ENCODE measurements around the gene LRCH1. TPM values are rescaled to one million over a fixed set of nuclear protein-coding genes. Genes with fewer than 3 reads are reported as not detected.
"Not testable (repeated sequence)": the region's sequence is repeated elsewhere in the genome, so short reads cannot be mapped to it uniquely, and the experiment has no call there.

LRCH1 gene
- total and polyA plus RNA-seq, 2 experiments from 2014 or later, result 4.7 to 5.0 TPM

- no peaks in the 10 kb centered on the region; the same call in 1 of the 2 replicates for H3K9me2 ChIP-seq (ENCODE audit: insufficient read depth)
- no peaks in the 10 kb centered on the region for H3K9me3 ChIP-seq (ENCODE audit: low read depth)
- H3K27me3 ChIP-seq (replicated peaks; ENCODE audit: insufficient read depth), result no peaks in the 10 kb centered on the region
- peaks cover 18% of the 10 kb centered on the region; the same call in 1 of the 2 replicates for H3F3A ChIP-seq (ENCODE audit: insufficient read depth)
- H3K4me2 ChIP-seq (ENCODE audit: unreplicated experiment), result no peak overlapping the region
- no peak for DNase-seq
- WGBS, 2 experiments (ENCODE audit: low coverage in 1 of 2, low lambda C conversion rate in 2 of 2, missing lambda C conversion rate in 2 of 2), result 81 to 88% methylated on average over 5 of the region's 5 CpGs
- no peaks in the 10 kb centered on the region for H4K20me1 ChIP-seq (ENCODE audit: insufficient read depth)
- no peak overlapping the region for H3K4me3 ChIP-seq
- no peak for TF ChIP-seq EZH2 (IDR thresholded peaks at IDR 0.05; ENCODE audit: insufficient read depth, poor library complexity, severe bottlenecking)
- no peak for TF ChIP-seq EZH2phosphoT487 (IDR thresholded peaks at IDR 0.05; ENCODE audit: insufficient read depth, low read depth)
- H3K79me2 ChIP-seq (ENCODE audit: insufficient read depth), result no peaks in the 10 kb centered on the region
- H3K36me3 ChIP-seq (ENCODE audit: low read depth), result no peaks in the 10 kb centered on the region
- H3K4me1 ChIP-seq (ENCODE audit: insufficient read depth), result peaks cover 17% of the 10 kb centered on the region
- no peak overlapping the region for H2AFZ ChIP-seq
- in situ Hi-C loops (cut with MboI), result no loop called here
- no peak overlapping the region for H3K27ac ChIP-seq
- no peak overlapping the region for H3K9ac ChIP-seq
Observed at GRCh38 chr13:46761866-46762265, 208.9 kb downstream of the LRCH1 start.

GRCh38 chr13:46769925-46770324 is 217.0 kb downstream of the LRCH1 start:
- not testable (repeated sequence) for H3K9ac ChIP-seq, H3K27ac ChIP-seq
- WGBS, 2 experiments (ENCODE audit: low coverage in 1 of 2, low lambda C conversion rate in 2 of 2, missing lambda C conversion rate in 2 of 2), result 96 to 100% methylated on average over 4 of the region's 4 CpGs

GRCh38 chr13:46771693-46772092 is 218.7 kb downstream of the LRCH1 start:
- Histone ChIP-seq H3K9me2 (ENCODE audit: insufficient read depth) (no peaks in the 10 kb centered on the region), H3F3A (ENCODE audit: insufficient read depth) (no peaks in the 10 kb centered on the region), H4K20me1 (ENCODE audit: insufficient read depth) (no peaks in the 10 kb centered on the region), H3K27ac (no peak overlapping the region), H3K4me1 (ENCODE audit: insufficient read depth) (no peaks in the 10 kb centered on the region), H3K79me2 (ENCODE audit: insufficient read depth) (no peaks in the 10 kb centered on the region), H3K4me2 (ENCODE audit: unreplicated experiment) (no peak overlapping the region), H3K27me3 (replicated peaks; ENCODE audit: insufficient read depth) (no peaks in the 10 kb centered on the region), H3K36me3 (ENCODE audit: low read depth) (peaks cover 58% of the 10 kb centered on the region), H3K4me3 (no peak overlapping the region), H3K9me3 (ENCODE audit: low read depth) (no peaks in the 10 kb centered on the region), H3K9ac (no peak overlapping the region), H2AFZ (no peak overlapping the region)
- no peak for TF ChIP-seq EZH2 (IDR thresholded peaks at IDR 0.05; ENCODE audit: insufficient read depth, poor library complexity, severe bottlenecking)
- TF ChIP-seq EZH2phosphoT487 (IDR thresholded peaks at IDR 0.05; ENCODE audit: insufficient read depth, low read depth), result no peak
- DNase-seq, result no peak
- in situ Hi-C loops (cut with MboI), result no loop called here

More at GRCh38 chr13:46769925-46770324, 217.0 kb downstream of the LRCH1 start:
- H3K27me3 ChIP-seq (replicated peaks; ENCODE audit: insufficient read depth); H3K79me2 ChIP-seq (ENCODE audit: insufficient read depth); in situ Hi-C loops (cut with MboI); H3K4me1 ChIP-seq (ENCODE audit: insufficient read depth); H3K4me2 ChIP-seq (ENCODE audit: unreplicated experiment); H4K20me1 ChIP-seq (ENCODE audit: insufficient read depth); H2AFZ ChIP-seq; H3K9me3 ChIP-seq (ENCODE audit: low read depth); H3K4me3 ChIP-seq; H3K9me2 ChIP-seq (ENCODE audit: insufficient read depth); DNase-seq: not testable (repeated sequence)
- peaks cover 11% of the 10 kb centered on the region; the same call in 1 of the 2 replicates for H3F3A ChIP-seq (ENCODE audit: insufficient read depth)
- peaks cover 41% of the 10 kb centered on the region for H3K36me3 ChIP-seq (ENCODE audit: low read depth)

- DNase-seq, result no peak
- no peak overlapping the region for H3K4me3 ChIP-seq
- H3K27me3 ChIP-seq (replicated peaks; ENCODE audit: insufficient read depth), result no peaks in the 10 kb centered on the region
- no peak overlapping the region for H3K27ac ChIP-seq
- H3K9me2 ChIP-seq (ENCODE audit: insufficient read depth), result no peaks in the 10 kb centered on the region
- H3F3A ChIP-seq (ENCODE audit: insufficient read depth), result peaks cover 3% of the 10 kb centered on the region; the same call in 1 of the 2 replicates
- H3K4me1 ChIP-seq (ENCODE audit: insufficient read depth), result peaks cover 8% of the 10 kb centered on the region
- H3K4me2 ChIP-seq (ENCODE audit: unreplicated experiment), result no peak overlapping the region
- H3K9ac ChIP-seq, result no peak overlapping the region
- in situ Hi-C loops (cut with MboI), result no loop called here
- no peaks in the 10 kb centered on the region for H4K20me1 ChIP-seq (ENCODE audit: insufficient read depth)
- no peaks in the 10 kb centered on the region for H3K79me2 ChIP-seq (ENCODE audit: insufficient read depth)
- TF ChIP-seq EZH2phosphoT487 (IDR thresholded peaks at IDR 0.05; ENCODE audit: insufficient read depth, low read depth), result no peak
- no peak for TF ChIP-seq EZH2 (IDR thresholded peaks at IDR 0.05; ENCODE audit: insufficient read depth, poor library complexity, severe bottlenecking)
- 80 to 83% methylated on average over 2 of the region's 2 CpGs for WGBS, 2 experiments (ENCODE audit: low coverage in 1 of 2, low lambda C conversion rate in 2 of 2, missing lambda C conversion rate in 2 of 2)
- no peaks in the 10 kb centered on the region for H3K9me3 ChIP-seq (ENCODE audit: low read depth)
- no peak overlapping the region for H2AFZ ChIP-seq
- peaks cover 71% of the 10 kb centered on the region for H3K36me3 ChIP-seq (ENCODE audit: low read depth)
Observed at GRCh38 chr13:46773541-46773940, 220.6 kb downstream of the LRCH1 start.
